Keratinocyte (primary cell): ENCODE results near the gene C16orf86. TPM values are rescaled to one million over a fixed set of nuclear protein-coding genes. Genes with fewer than 3 reads are reported as not detected.

Experiments used
- DNase-seq: peaks from one replicate; pipeline ENCODE4 v3.0.0-alpha.2; 2011; ENCODE audit warnings: low read depth, missing footprints, low spot score
- FAIRE-seq: peaks from 2 replicates; lab custom pipeline; 2011; peaks lifted over from hg19 to GRCh38; lab: Jason Lieb, UNC
- H2AFZ ChIP-seq: 2 replicates; pipeline ENCODE4 v1.6.0; 2012; ENCODE audit warnings: low read length, control low read depth, inconsistent platforms; ENCODE audit not compliant: control insufficient read depth
- H3K27ac ChIP-seq: 2 replicates; pipeline ENCODE4 v1.5.1; 2011; ENCODE audit warnings: low read length; ENCODE audit not compliant: control insufficient read depth, insufficient read depth
- H3K27me3 ChIP-seq: 3 replicates; pipeline ENCODE4 v1.6.0; 2011; ENCODE audit warnings: low read length; ENCODE audit not compliant: control insufficient read depth, insufficient read depth; ENCODE audit errors: extremely low read depth
- H3K36me3 ChIP-seq, 2 experiments: 2 replicates in 1 of 2; 3 replicates in 1 of 2; pipeline ENCODE4 v1.5.1; 2011; ENCODE audit warnings: low read length in 2 of 2, mild to moderate bottlenecking in 1 of 2; ENCODE audit not compliant: control insufficient read depth in 2 of 2, insufficient read depth in 2 of 2; ENCODE audit errors: extremely low read depth in 1 of 2
- H3K4me1 ChIP-seq: 3 replicates; pipeline ENCODE4 v1.5.1; 2011; ENCODE audit warnings: low read length; ENCODE audit not compliant: control insufficient read depth, insufficient read depth; ENCODE audit errors: extremely low read depth
- H3K4me2 ChIP-seq: 3 replicates; pipeline ENCODE4 v1.6.0; 2011; ENCODE audit warnings: low read depth, low read length; ENCODE audit not compliant: control insufficient read depth, insufficient read depth; ENCODE audit errors: extremely low read depth
- H3K4me3 ChIP-seq, 3 experiments: fragments of 200-600 bp in 1 of 3; sonication (generic) in 1 of 3; 2 replicates in 2 of 3; 3 replicates in 1 of 3; pipeline ENCODE4 v1.5.1; 2011 to 2016; ENCODE audit warnings: low read length in 3 of 3, mild to moderate bottlenecking in 3 of 3, control low read depth in 2 of 3, inconsistent platforms in 1 of 3, low read depth in 1 of 3, mixed read lengths in 1 of 3, mixed run types in 1 of 3, moderate library complexity in 1 of 3; ENCODE audit not compliant: control insufficient read depth in 2 of 3, insufficient read depth in 2 of 3; ENCODE audit errors: extremely low read depth in 1 of 3
- H3K79me2 ChIP-seq: 2 replicates; pipeline ENCODE4 v1.6.0; 2012; ENCODE audit warnings: low read length; ENCODE audit not compliant: control insufficient read depth, insufficient read depth
- H3K9ac ChIP-seq: 3 replicates; pipeline ENCODE4 v1.6.0; 2011; ENCODE audit warnings: low read length; ENCODE audit not compliant: control insufficient read depth, insufficient read depth; ENCODE audit errors: extremely low read depth
- H3K9me1 ChIP-seq: 3 replicates; pipeline ENCODE4 v1.6.0; 2011; ENCODE audit warnings: low read length; ENCODE audit not compliant: control insufficient read depth, insufficient read depth; ENCODE audit errors: extremely low read depth
- H3K9me3 ChIP-seq: 2 replicates; pipeline ENCODE4 v1.5.1; 2012; ENCODE audit warnings: low read depth, low read length; ENCODE audit not compliant: control insufficient read depth
- H4K20me1 ChIP-seq: 3 replicates; pipeline ENCODE4 v1.6.0; 2011; ENCODE audit warnings: low read length; ENCODE audit not compliant: control insufficient read depth, insufficient read depth; ENCODE audit errors: extremely low read depth
- CTCF ChIP-seq, 3 experiments: IDR thresholded peaks in 1 of 3; conservative IDR thresholded peaks in 1 of 3; optimal IDR thresholded peaks in 1 of 3; 2 replicates in 2 of 3; 3 replicates in 1 of 3; pipeline versions ENCODE3 to v1.5.1; 2011; ENCODE audit warnings: low read length in 3 of 3, mild to moderate bottlenecking in 3 of 3, moderate library complexity in 2 of 3, control low read depth in 1 of 3, inconsistent platforms in 1 of 3; ENCODE audit not compliant: insufficient read depth in 2 of 3; ENCODE audit errors: extremely low read depth in 1 of 3
- EZH2 ChIP-seq: IDR thresholded peaks from one replicate; pipeline ENCODE4 v1.6.1; 2012; ENCODE audit warnings: inconsistent platforms, mild to moderate bottlenecking, low read length, moderate library complexity
- dilution Hi-C: fragments of 300-500 bp; cut with MboI; formaldehyde crosslinking; loops from one replicate; pipeline ENCODE4 v1.7.0; 2020; ENCODE audit warnings: low sequenced_read_pairs; ENCODE audit not compliant: extremely low pct_ligation_motif_present
- polyA minus RNA-seq, 3 experiments: library from RNA; depleted of rRNA, polyadenylated mRNA; stranded (reverse); fragments of >200 nt; gene quantifications; 1 replicate in 1 of 3; 2 replicates in 1 of 3; 3 replicates in 1 of 3; pipeline ENCODE4 v1.2.3, GENCODE V29; 2011
- polyA plus RNA-seq, 5 experiments: library from polyadenylated mRNA; depleted of rRNA in 3 of 5; stranded (reverse) in 3 of 5; stranded (forward) in 1 of 5; unstranded in 1 of 5; fragments of >200 nt; gene quantifications; 1 replicate in 1 of 5; 2 replicates in 3 of 5; 3 replicates in 1 of 5; pipeline versions ENCODE4 v1.2.1 to v1.2.3, GENCODE V29; 2011 to 2012; ENCODE audit warnings: missing spikeins in 2 of 5, low read depth in 1 of 5, low replicate concordance in 1 of 5

C16orf86 gene
- polyA plus RNA-seq (0.10 to 0.24 TPM (median 0.17 TPM) in 3 replicates), polyA minus RNA-seq (not detected in 3 replicates)
- polyA plus RNA-seq (2011; ENCODE audit: low read depth): not detected
- polyA plus RNA-seq (2011; cell fraction: cytosol; rRNA removed): 0.31 TPM in 1 of 2 replicates, not detected in the other
- 0.29 and 0.41 TPM in 2 replicates for polyA plus RNA-seq (2011; cell fraction: nucleus; rRNA removed)
- 0.34 TPM in 1 of 2 replicates, not detected in the other for polyA plus RNA-seq (2012; ENCODE audit: low replicate concordance)
- not detected for polyA minus RNA-seq (2011; cell fraction: cytosol; rRNA and poly(A)+ RNA removed)
- polyA minus RNA-seq (2011; cell fraction: nucleus; rRNA and poly(A)+ RNA removed): not detected in 2 replicates

DNA sequence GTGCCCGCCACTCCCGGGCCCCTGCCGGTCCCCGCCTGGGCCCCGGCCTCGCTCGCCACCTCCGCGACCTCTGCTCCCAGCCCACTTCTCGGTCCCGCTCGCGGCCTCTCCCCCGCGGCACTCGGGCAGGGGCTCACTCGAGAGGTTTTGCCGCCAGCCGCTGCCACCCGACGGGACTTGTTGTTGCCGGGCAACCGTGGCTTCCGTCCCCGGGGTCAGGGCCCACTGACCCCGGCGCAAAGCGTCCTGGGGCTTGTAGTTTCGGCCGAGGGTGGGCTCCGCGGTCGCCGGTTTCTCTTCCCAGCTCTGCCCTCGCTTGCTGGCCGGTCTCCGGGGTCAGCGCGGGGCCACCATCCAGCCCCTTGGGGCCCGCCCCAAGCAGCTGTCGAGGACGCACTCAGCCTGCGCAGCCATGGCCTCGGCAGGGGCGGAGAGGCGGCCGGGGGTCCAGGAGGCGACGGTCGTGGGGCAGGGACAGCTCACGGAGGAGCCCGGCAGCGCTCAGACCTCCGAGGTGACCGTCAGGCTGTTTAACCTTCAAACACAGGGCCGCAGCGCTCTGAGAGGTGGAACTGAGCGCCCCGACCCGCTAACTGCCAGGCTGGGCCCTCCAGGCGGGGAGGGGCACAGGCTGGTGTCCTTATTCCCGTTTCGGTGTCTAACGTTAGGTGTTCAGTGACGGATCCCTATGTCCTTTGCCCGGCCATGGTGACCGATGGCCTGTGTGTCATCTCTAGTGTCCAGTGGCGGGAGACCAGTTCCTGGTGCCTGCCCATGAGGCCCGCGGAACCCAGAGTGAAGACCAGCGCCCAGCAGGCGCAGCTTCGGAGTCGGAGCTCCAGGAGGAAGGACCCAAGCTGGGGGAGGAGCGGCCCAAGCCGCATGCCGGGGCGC is at the start of gene C16orf86, which contains the start of gene ENKD1:
Gene C16orf86 (plus strand): TSS at position 256 of the 894 bp plus-strand sequence. CDS start 157 bp downstream, at position 413.
Gene ENKD1 (minus strand): TSS at position 192 of the 894 bp plus-strand sequence. CDS start 308 bp downstream, outside the sequence.
- Histone ChIP-seq H3K4me3 (peak within 1 kb of the TSS; percentile 46 to 79 (median 60)), H3K27me3 (no peaks in the 10 kb centered on the region), H3K27ac (no peak within 1 kb of the TSS), H2AFZ (peak within 1 kb of the TSS; percentile 71), H3K9ac (peak within 1 kb of the TSS; percentile 57), H3K4me1 (peaks cover 10% of the 10 kb centered on the region), H4K20me1 (no peaks in the 10 kb centered on the region), H3K9me3 (no peaks in the 10 kb centered on the region), H3K4me2 (peak within 1 kb of the TSS; percentile 85), H3K9me1 (no peaks in the 10 kb centered on the region), H3K79me2 (no peaks in the 10 kb centered on the region), H3K36me3 (peaks cover 1 to 5% of the 10 kb centered on the region in 2 experiments)
- dilution Hi-C loops: no loop called here
- TF ChIP-seq EZH2 (no peak), CTCF (optimal IDR thresholded peaks at IDR 0.05 in 1 of 3, IDR thresholded peaks at IDR 0.05 in 1 of 3, conservative IDR thresholded peaks at IDR 0.05 in 1 of 3; ENCODE audit: extremely low read depth in 1 of 3, insufficient read depth in 2 of 3, low read length in 3 of 3) (no peak)
- no peak for FAIRE-seq
- DNase-seq: no peak

GRCh38 chr16:67628216-67628615 is 38.4 kb upstream of the C16orf86 start:
- FAIRE-seq (no peak), DNase-seq (no peak)
- Histone ChIP-seq H3K27ac (no peak overlapping the region), H3K4me2 (no peak overlapping the region), H3K79me2 (no peaks in the 10 kb centered on the region), H3K4me1 (no peaks in the 10 kb centered on the region), H3K9me3 (no peaks in the 10 kb centered on the region), H3K9me1 (no peaks in the 10 kb centered on the region), H3K9ac (no peak overlapping the region), H3K27me3 (no peaks in the 10 kb centered on the region), H2AFZ (no peak overlapping the region), H4K20me1 (peaks cover 2% of the 10 kb centered on the region), H3K36me3 (peaks cover 25 to 30% of the 10 kb centered on the region in 2 experiments), H3K4me3 (no peak overlapping the region)
- dilution Hi-C loops: no loop called here
- no peak for TF ChIP-seq CTCF (optimal IDR thresholded peaks at IDR 0.05 in 1 of 3, IDR thresholded peaks at IDR 0.05 in 1 of 3, conservative IDR thresholded peaks at IDR 0.05 in 1 of 3; ENCODE audit: extremely low read depth in 1 of 3, insufficient read depth in 2 of 3, low read length in 3 of 3)
- TF ChIP-seq EZH2: no peak
